Cerebellar nuclear complex (tissue), 1 donor: Measurements from ENCODE around the gene CACNB1.

Source experiments
- DNase-seq, 2 experiments: peaks; one replicate each; lab custom pipeline; 2025; lab: John Stamatoyannopoulos, UW

Gene CACNB1

GRCh38 chr17:39123627-39124026 is 73.8 kb downstream of the CACNB1 start:
- peak; percentile 92 to 94 for DNase-seq
